Kidney epithelial cell (primary cell): ENCODE measurements around the gene TPGS2. TPM values are rescaled to one million over a fixed set of nuclear protein-coding genes. Genes with fewer than 3 reads are reported as not detected.

Experiments used
- DNase-seq: peaks from one replicate; pipeline ENCODE4 v3.0.0-alpha.2; 2010; ENCODE audit warnings: low read depth
- H3K27me3 ChIP-seq: 2 replicates; pipeline ENCODE4 v1.6.0; 2011; ENCODE audit warnings: low read length; ENCODE audit not compliant: control insufficient read depth, insufficient read depth
- H3K36me3 ChIP-seq: 2 replicates; pipeline ENCODE4 v1.5.1; 2011; ENCODE audit warnings: low read length; ENCODE audit not compliant: control insufficient read depth, insufficient read depth
- H3K4me3 ChIP-seq: 2 replicates; pipeline ENCODE4 v1.5.1; 2011; ENCODE audit warnings: low read depth, mild to moderate bottlenecking, control low read depth, low read length
- total RNA-seq: library from RNA; depleted of rRNA; stranded (reverse); fragments of >200 nt; gene quantifications from 2 replicates; pipeline ENCODE4 v1.2.3, GENCODE V29; 2015
- TF ChIP-seq, protein P1 (sequence below): IDR thresholded peaks from 2 replicates; pipeline ENCODE4 v1.5.1; 2011; ENCODE audit warnings: mild to moderate bottlenecking, moderate library complexity, low read length, control low read depth, inconsistent platforms; ENCODE audit not compliant: insufficient read depth, poor library complexity, severe bottlenecking

Gene TPGS2
- total RNA-seq, 1 donor from 2014 or later = 195 TPM

DNA sequence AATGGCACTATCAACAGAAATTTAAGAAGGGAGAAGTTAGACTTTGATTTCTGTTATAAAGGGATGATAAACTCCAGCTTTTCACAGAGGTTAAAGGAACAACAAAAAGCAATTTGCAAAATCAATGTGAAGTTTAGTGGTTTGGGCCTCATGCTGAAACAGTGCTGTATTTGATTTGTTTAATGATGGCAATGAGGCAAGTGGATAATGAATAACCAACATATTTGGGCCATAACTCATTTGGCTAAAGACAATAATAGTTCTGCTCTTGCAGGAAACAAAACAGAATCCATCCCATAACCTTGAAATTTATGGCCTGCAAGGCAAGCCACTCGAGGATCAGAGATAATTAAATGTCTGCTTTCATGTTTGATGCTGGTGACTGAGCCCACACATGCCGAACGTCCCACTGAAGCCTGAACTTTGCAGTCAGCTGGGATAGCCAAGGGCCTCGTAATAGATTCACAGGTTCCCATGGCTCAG, 56.5 kb downstream of the TPGS2 start:
- peak; percentile 29 for DNase-seq
- Histone ChIP-seq H3K4me3 (no peak overlapping the region), H3K27me3 (no peaks in the 10 kb centered on the region), H3K36me3 (peaks cover 3% of the 10 kb centered on the region)
- TF ChIP-seq, protein P1, sequence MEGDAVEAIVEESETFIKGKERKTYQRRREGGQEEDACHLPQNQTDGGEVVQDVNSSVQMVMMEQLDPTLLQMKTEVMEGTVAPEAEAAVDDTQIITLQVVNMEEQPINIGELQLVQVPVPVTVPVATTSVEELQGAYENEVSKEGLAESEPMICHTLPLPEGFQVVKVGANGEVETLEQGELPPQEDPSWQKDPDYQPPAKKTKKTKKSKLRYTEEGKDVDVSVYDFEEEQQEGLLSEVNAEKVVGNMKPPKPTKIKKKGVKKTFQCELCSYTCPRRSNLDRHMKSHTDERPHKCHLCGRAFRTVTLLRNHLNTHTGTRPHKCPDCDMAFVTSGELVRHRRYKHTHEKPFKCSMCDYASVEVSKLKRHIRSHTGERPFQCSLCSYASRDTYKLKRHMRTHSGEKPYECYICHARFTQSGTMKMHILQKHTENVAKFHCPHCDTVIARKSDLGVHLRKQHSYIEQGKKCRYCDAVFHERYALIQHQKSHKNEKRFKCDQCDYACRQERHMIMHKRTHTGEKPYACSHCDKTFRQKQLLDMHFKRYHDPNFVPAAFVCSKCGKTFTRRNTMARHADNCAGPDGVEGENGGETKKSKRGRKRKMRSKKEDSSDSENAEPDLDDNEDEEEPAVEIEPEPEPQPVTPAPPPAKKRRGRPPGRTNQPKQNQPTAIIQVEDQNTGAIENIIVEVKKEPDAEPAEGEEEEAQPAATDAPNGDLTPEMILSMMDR = no peak

DNA sequence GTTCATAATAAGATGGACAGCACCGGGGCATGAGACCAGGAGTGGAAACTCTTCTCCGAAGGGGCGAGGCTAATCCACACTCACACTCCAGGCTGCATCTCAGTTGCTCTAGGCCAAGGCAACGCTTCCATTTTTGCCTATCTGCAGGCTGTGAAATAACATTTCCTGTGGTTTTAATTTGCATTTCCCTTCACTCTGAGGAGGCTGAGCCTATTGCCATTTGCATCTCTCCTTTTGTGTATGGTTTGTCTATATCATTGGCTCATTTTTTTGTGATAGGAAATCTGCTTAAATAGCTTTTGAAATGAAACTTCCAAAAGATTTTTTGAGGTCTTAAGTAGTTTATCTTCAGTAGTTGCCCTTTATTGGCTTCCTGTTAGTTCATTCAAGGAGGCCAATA, 57.6 kb downstream of the TPGS2 start:
- TF ChIP-seq, protein P1 = no peak
- peaks cover 3% of the 10 kb centered on the region for H3K36me3 ChIP-seq
- no peaks in the 10 kb centered on the region for H3K27me3 ChIP-seq
- no peak for DNase-seq
- no peak overlapping the region for H3K4me3 ChIP-seq

DNA sequence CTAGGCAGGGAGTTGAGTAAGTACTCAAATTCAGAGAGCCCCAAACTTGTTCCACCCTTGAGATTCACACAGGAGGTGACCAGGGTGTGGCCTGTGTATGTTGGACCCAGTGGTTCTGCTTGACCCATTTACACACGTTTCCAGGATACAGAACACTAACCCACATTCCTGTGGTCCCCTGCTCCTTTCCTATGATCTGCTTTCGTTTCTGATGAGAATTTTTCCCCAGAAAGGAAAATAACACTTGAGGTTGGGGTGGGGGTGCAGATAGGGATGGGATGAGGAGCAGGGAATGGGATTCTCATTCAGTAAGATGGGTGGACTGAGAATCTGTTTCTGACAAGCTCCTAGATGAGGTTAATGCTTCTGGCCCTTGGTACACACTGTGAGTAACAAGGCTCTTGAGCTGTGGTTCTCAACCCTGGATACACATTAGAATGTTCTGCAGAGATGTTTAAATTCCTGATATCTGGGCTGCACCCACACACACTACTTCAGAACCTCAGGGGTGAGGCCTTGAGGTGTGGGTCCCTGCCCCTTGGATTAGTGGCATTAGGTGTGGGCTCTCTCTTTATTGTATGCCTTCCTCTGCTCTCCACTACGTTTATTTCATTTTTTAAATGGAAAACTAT, 58.4 kb downstream of the TPGS2 start:
- TF ChIP-seq, protein P1 = no peak
- no peak for DNase-seq
- no peak overlapping the region for H3K4me3 ChIP-seq
- peaks cover 3% of the 10 kb centered on the region for H3K36me3 ChIP-seq
- no peaks in the 10 kb centered on the region for H3K27me3 ChIP-seq

DNA sequence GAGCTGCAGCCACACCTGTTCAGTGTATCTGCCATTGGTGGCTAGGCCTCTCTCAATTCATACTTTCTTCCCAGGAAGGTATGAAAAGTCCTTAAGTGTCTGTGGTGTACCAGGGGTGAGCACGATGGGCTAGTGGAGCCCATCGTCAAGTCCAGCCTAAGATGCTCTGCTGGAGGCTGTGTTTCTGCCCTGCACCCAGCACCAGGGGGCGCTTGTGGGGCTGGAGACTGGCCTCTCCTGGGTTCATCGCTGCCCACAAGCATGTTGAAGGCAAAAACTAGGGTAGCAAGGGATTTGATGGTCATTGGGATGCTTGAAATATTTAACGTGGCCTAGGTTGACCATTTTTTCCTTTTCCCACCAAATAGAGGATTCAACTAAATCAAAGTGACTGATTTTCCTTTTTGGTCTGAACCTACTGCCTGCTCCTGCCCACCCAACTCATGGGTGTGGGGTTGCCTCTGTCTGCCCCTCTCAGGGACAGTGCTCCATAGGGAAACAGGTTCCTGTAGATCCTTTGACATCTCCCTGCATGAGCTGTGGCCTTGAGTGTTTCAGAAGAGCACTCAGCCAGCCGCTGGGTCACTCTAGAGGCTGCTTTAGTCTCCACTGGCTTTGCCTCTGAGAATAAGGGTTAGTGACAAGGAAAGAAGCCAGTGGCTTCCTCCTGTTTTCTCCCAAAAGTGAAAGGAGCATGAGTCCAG, 59.0 kb downstream of the TPGS2 start:
- no peak for DNase-seq
- Histone ChIP-seq H3K4me3 (no peak overlapping the region), H3K27me3 (no peaks in the 10 kb centered on the region), H3K36me3 (peaks cover 3% of the 10 kb centered on the region)
- TF ChIP-seq, protein P1 = peak; percentile 30

DNA sequence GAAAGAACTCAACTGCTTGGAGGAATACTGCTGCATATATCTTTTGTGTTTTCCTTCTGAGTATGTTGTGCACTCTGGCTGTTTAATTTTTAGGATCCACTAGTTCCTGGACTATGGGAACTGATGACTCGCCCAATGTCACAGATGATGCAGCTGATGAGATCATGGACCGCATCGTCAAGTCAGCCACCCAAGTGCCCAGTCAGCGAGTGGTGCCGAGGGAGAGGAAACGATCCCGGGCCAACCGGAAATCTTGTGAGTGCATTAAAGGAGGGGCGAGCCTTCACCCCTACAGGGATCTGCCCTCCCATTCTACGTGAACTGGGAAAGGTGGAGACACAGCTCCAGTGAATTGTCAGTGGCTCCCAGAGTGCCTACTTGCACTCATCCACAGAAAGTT, 59.6 kb downstream of the TPGS2 start:
- Histone ChIP-seq H3K27me3 (no peaks in the 10 kb centered on the region), H3K4me3 (no peak overlapping the region), H3K36me3 (peaks cover 3% of the 10 kb centered on the region)
- TF ChIP-seq, protein P1 = no peak
- DNase-seq = no peak
